ENCODE data around the gene LDAH.

Gene LDAH

GRCh38 chr2:20771299-20771698 lies 51.6 kb downstream of the LDAH start:
- no peak for DNase-seq

GRCh38 chr2:20766798-20767644 lies 55.9 kb downstream of the LDAH start:
- no peak for DNase-seq

DNA sequence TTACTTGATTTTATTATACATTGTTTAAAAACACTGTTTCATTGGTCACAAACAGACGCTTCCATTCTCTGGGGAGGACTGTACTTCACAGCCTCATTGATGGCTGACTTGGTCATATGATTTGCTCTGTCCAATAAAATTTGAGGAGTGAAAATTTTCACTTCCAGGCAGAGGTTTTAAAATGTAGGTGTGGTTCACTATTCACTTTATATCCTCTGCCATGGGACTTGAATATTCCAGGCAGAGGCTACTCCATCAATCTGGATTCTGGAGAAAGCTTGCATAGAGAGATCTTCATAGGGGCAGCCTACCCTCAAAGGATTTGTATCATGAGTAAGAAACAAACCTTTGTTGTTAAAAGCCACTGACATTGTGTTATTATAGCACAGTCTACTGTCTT lies 56.7 kb downstream of the LDAH start:
- no peak for DNase-seq

GRCh38 chr2:20762945-20763683 lies 59.8 kb downstream of the LDAH start:
- no peak for DNase-seq

DNA sequence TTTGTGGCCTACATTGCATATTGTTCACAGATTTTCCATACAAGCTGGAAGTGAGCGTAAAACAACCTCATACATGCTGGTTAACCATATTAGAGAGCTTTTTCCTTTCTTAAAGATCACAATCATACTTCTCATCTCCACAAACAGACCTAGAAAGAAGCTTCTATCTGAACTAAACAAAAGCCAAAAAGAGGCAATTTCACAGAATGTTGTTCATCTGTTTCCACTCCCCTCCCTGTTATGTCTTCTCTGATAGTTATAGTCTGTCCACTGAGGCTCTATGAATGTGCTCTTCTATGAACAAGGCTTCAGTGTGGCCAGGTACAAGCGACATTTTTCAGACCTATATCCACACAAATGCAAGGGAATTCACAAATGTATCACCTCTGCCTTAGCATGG lies 63.4 kb downstream of the LDAH start:
- DNase-seq: no peak

- DNase-seq: no peak
These were observed 63.9 kb downstream of the LDAH start for GRCh38 chr2:20758997-20759396.

- DNase-seq: no peak
These were observed 65.4 kb downstream of the LDAH start for GRCh38 chr2:20757405-20758090.

DNA sequence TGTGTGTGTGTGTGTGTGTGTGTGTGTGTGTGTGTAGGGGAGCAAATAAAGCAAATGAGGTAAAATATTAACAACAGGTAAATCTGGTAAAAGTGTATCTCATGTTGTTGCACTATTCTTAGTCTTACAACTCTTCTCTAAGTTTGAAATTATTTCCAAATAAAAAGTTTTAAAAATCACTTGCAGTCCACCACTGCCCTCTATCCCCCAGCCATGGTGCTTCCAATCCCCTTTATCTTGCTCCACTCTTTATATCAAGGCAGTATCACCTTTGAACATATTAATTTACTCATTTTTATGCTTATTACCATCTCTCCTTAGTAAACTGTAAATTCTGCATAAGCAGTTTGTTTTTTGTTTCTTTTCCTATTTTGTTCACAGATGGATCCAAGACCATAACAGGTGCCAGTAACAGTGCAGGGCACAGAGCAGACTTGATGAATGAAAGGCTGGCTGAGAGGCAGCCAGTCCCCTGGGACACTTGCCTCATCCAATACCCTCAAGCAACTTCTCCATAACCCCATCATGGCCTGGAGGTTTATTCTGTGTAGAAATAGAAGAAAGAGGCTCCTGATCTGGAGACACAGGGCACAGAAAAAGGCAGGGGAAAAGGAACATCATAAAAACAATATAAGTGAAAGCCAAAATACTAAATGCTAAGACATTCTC lies 67.6 kb downstream of the LDAH start:
- no peak for DNase-seq

- DNase-seq: no peak
These were observed 70.6 kb downstream of the LDAH start for GRCh38 chr2:20752293-20752692.

DNA sequence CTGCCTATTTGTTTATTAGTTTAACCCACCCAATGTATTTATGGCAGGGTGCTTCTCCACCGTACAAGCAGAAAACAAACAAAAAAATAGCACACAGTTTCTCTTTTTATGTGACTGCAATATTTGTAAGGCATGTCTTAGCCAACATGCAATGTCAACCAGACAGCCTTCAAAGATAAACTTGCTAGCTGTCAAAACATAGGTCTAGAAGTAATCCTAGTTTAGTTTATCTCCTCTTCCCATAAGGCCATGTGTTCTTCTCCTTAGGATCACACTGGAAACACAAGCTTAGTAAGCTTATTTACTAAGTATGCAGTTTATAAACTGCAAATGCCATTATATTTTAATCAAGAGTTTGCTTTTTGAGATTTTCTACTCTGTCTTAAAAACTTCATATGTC lies 75.6 kb downstream of the LDAH start:
- no peak for DNase-seq

- no peak for DNase-seq
These were observed 76.9 kb downstream of the LDAH start for GRCh38 chr2:20745924-20746555.

DNA sequence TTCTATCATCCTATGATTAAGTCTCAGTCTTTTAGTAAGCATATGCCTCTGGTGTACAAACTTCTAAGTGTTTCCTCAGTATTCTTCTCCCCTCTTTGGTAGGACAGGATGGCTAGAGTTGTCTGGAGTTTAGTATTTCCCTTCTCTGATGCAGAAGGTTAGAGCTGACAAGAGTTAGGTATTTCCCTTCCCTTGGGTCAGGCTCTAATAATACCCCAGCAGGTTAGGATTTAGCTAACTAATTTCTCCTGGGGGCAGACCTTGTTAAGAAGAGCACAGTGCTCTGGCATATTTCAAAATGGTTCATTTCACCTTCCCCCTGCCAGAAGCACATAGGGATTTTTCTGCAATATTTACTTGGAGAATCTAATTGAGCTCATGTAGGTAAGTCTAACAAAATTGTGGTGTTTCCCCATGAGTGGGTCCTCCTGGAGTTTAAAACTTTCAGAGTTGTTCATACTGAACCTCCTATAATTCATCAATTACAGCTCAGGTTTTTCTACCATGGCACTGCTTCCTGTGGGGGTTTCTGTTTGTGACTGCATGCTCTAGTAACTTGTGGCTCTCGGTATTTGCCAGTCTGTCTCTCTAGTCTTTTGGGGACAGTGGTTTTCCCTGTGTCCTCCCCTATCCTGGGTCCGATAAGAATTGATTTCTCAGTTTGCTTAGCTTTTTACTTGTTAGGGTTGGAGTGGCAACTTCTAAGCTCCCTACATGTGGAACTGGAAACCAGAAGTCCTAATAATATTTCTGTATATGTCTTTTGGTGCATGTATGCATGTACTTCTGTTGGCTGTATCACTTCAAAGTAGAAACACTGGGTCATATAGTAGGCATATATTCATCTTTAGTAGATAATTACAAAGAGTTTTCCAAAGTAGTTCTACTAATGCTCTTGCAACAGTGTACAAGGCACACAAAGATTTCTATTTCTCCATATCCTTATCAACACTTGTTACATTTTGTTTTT lies 78.2 kb downstream of the LDAH start:
- DNase-seq: no peak

DNA sequence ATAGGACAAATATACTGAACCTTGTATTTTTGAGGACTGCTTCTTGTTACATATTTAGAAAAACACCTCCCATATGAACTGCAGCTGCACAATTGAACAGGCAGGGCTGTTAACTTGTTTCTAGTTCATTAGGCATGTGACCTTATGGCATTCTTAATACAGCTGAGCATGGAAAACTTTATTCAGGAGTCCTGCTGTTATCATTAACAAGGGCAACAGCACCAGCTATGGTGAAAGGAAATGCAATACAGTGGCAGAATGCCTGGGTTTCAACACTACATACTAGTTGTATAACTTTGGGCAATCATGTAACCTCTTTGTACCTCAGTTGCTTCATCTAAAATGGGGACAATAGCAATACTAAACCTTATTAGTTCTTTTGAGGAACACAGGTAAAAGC lies 84.1 kb downstream of the LDAH start:
- DNase-seq: no peak

DNA sequence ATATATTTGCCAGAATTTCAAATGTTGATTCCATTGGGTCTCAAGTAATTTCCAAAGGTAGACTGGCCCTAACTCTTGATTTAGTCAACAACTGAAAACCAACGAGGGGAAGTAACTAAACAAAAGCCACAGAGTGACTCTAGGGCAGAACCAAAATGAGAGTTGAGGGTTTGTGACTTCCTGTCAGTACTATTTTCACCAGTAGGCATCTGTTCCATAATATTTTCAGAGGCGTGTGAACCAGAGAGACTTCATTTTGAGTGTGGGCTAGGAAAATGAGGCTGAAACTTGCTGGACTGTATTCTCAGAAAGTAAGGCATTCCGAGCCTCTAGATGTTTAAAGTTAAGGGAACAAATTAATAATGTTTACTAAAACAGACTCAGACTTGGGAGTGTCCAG lies 85.4 kb downstream of the LDAH start:
- DNase-seq: no peak

DNA sequence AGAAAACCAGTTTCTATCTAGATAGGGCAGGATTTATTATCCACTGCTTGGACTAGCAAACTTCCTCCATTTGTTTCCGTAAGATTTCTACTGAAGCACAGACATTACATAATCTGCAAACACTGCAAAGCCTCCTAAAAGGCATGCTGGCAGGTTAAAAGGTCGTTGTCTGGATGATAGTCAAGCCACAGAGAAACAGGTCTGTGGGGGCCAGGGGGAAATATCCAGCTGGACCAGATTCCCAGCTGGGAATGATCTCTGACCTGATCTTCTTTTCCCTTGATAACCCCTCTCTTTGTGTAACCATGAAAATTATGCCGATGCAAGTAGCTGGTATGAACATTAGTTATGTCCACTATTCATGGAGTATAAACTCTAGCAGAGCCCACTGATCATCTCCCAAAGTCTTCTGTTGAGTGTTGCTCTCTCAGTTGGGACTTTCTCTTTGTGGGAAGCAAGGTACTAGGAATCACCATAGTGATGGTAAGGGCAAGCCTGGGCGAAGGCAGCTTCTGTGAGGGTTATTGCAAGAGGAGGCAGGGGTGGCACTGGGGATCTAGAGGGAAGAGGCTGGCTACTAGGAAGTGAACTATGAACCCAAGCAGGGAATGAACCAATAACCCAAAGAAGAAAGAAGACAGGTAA lies 94.7 kb downstream of the LDAH start:
- no peak for DNase-seq

- no peak for DNase-seq
These were observed 96.0 kb downstream of the LDAH start for GRCh38 chr2:20726913-20727312.

DNA sequence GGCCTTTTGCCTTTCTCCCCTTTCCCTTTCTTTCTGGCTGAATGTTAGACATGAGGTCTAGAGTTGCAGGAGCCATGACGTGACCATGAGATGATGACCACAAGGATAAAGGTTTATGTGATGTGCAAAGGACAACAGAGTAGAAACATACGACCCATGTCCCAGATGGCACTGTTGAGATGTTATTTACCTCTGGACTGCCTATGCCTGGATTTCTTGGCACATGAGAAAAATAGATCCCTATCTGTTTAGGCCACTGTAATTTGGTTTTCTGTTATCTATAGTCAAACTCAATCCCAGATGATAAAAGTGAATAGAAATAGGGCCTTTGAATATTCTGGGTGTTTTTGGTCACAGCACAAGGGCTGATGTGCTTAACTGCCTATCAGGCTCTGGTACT lies 97.1 kb downstream of the LDAH start:
- DNase-seq: no peak

- no peak for DNase-seq
These were observed 98.3 kb downstream of the LDAH start for GRCh38 chr2:20724500-20725053.

DNA sequence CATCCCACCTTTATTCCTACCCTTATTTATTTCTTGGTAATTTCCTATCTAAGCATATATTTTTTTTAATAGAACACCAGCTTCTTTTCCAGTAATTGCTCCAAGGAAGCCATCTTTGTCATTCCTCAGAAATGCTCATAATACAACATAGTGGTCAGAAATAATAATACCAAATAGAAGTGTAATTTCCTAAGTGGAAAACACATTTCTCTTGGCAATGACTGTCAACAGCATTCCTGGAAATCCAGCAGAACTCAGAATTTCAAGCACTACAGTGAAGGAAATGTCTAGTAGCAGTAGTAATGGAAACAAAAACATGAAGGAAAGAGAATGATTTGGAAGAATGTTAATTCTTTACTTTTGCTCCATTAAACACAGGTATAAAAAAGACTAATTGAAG lies 99.4 kb downstream of the LDAH start:
- DNase-seq: no peak

- DNase-seq: no peak
These were observed 100.2 kb downstream of the LDAH start for GRCh38 chr2:20722592-20723240.
